ENCODE data around the gene TTL.

DNA sequence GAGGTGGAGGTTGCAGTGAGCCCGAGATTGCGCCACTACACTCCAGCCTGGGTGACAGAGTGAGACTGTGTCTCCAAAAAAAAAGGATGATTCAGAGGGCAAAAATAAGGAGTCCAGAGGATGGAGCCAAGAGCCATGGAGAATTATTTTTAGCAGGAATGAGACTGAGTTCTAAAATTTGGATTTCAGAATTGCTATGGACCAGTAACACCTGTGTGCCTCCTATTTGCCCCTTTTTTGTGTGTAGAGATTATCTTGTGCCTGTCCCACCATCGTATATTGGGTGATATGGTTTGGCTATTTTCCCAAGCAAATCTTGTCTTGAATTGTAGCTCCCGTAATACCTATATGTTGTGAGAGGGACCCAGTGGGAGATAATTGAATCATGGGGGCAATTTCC, 32.1 kb upstream of the TTL start:
- TF ChIP-seq, protein P1, sequence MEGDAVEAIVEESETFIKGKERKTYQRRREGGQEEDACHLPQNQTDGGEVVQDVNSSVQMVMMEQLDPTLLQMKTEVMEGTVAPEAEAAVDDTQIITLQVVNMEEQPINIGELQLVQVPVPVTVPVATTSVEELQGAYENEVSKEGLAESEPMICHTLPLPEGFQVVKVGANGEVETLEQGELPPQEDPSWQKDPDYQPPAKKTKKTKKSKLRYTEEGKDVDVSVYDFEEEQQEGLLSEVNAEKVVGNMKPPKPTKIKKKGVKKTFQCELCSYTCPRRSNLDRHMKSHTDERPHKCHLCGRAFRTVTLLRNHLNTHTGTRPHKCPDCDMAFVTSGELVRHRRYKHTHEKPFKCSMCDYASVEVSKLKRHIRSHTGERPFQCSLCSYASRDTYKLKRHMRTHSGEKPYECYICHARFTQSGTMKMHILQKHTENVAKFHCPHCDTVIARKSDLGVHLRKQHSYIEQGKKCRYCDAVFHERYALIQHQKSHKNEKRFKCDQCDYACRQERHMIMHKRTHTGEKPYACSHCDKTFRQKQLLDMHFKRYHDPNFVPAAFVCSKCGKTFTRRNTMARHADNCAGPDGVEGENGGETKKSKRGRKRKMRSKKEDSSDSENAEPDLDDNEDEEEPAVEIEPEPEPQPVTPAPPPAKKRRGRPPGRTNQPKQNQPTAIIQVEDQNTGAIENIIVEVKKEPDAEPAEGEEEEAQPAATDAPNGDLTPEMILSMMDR (IDR thresholded peaks at IDR 0.05), result no peak
- no peak for TF ChIP-seq EZH2phosphoT487 (IDR thresholded peaks at IDR 0.05)
- no peak for TF ChIP-seq EZH2 (IDR thresholded peaks at IDR 0.05)
